ENCODE results near the gene BRAT1.
"Not testable (repeated sequence)": the region's sequence is repeated elsewhere in the genome, so short reads cannot be mapped to it uniquely, and the experiment has no call there.

Gene BRAT1

DNA sequence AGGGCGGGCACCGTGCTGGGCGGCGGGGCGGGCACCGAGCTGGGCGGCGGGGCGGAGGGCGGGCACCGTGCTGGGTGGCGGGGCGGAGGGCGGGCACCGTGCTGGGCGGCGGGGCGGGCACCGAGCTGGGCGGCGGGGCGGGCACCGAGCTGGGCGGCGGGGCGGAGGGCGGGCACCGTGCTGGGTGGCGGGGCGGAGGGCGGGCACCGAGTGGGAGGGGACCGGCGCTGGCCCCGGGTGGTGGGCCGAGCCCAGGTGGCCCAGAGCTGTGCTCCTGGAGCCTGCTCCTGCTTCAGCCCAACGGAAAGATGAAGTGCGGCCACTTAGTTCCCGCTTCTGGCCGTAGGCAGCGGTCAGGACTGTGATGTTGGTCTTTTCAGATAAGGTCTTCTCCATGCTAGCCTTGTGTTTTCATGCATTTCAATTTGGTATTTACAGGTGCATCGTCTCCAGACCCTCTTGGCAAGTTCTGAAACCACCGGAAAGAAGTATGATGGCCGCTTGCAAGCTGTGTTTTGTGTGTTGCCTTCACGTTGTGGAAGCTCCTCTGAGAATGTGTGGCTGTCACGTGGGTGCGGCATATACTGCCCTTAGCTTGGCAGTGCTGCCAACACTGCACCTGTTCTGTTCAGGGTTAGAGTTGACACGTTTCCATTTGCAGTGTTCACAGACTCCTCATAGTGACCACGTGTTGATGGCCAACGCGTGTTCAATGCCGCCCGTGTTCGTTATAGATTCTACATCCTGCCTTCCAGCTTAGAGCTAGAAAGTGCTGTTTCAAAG is 28.7 kb upstream of the BRAT1 start:
- DNase-seq: no peak

DNA sequence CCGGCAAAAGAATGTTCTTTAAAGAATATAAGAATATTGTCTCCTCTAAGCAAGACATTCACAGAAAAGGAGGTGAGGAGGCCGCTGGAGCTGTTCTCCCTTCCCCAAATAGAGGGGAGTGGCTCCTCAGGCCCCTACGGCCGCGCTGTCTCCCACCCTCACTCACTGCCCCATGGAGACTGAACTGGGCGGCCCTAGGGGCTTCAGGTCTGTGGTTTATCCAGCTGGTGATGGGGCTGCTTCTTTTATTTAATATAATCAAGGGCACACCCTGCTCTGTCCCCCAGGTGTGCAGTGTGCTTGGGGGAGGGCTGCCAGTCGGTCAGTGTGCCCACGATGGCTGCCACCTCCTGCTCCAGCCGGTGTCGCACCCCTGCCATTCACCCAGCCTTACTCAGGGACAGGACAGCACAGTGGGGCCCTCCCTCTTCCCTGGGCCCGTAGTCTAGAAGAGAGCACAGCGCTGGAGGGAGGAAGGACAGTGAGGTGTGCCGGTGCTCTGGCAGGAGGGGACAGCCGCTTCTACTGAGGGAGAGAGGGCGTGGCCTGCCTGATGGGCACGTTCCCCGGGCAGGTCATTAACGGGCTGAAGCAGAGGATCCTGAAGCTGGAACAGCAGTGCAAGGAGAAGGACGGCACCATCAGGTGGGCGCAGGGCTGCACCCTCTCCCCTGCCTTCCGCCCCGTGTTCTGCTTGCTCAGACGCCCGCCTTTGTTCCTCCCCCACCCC is 26.8 kb upstream of the BRAT1 start:
- no peak for DNase-seq

DNA sequence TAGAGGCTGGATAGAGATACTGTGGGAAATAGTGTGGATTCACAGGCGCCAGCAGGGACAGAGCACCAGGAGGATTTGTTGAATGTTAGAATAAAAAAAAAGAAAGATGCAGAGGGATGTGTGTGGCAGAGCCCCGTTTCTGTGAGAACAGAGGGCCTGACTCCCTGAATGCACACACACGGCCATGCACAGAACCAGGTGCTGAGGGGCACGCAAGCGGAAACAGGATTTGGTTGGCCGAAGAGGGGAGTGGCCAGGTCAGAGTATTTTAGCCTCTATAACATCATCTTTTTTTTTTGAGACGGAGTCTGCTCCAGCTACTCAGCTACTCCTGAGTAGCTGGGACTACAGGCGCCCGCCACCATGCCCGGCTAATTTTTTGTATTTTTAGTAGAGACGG is 25.3 kb upstream of the BRAT1 start:
- no peak for DNase-seq

DNA sequence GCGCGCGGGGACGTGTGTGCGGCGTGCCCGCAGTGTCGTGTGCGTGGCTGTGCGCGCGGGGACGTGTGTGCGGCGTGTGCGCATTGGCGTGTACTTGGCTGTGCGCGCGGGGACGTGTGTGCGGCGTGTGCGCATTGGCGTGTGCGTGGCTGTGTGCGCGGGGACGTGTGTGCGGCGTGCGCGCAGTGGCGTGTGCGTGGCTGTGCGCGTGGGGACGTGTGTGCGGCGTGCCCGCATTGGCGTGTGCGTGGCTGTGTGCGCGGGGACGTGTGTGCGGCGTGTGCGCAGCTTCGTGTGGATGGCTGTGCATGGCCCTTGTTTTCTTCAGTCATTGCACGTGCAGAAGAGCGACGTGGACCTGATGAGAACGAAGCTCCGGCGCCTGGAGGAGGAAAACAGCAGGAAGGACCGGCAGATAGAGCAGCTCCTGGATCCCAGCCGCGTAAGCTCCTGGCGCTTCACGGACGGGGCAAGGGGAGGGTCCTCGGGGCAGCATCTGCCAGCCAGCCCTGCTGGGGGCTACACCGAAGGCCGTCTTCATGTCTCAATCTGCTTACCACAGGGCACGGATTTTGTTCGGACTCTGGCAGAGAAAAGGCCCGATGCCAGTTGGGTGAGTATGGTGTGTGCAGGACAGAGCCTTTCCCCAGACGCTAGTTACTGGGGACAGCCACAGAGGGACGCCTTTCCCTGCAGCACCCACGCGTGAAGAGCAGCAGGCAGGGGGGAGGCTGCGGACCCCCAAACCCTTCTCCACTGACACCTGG is 22.8 kb upstream of the BRAT1 start:
- DNase-seq: no peak

DNA sequence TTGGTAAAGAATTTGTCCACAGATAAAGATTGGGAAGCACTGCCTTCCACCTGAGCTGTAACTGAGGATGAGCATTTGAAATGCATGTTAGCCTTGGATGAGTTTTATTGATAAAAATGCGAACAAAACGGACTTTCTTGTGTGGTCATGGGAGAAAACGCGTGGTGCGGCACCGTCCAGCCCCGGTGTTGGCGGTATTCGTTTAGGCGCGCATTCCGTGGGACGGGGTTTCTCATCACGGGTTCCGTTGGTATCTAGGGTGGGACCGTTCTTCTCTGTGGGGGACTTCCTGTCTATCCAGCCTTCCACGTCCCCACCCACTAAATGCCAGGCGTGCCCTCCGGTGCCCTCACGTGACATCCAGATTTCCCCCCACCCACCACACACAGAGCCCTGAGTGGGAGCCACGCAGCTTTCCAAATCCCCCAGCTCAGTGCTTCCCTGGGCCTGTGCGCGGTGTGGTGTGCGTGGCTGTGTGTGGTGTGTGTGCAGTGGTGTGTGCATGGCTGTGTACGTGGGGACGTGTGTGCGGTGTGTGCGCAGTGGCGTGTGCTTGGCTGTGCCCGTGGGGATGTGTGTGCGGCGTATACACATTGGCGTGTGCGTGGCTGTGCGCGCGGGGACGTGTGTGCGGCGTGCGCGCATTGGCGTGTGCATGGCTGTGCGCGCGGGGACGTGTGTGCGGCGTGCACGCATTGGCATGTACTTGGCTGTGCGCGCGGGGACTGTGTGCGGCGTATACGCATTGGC is 21.6 kb upstream of the BRAT1 start:
- no peak for DNase-seq

DNA sequence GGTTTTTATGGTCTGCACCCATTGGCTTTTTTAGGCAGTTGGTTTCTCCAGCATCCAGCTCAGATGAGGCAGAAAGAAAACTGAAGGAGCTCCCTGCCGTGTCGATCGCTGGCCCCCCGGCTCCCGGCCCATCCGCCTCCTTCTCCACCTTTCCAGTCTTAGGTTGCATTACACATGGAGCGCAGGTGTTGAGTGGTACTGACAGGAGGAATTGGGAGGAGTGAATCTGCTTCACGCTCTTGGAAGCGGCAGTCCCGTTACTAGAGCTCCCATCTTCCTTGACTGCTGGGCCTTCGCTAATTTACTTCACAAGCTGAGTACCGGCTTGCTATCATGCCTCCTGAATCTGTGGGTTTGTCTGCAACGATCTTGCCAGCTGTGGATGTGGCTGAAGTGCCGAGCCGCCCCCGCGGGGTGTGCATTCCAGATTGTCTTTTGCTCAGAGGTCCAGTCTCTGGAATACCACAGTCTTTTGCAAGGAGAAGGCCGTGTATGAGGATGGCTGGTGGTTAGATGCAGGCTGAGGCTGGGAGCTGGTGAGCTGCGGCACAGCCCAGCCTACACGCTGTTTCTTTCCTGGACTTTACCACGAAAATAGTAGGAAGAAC is 20.5 kb upstream of the BRAT1 start:
- DNase-seq: no peak

DNA sequence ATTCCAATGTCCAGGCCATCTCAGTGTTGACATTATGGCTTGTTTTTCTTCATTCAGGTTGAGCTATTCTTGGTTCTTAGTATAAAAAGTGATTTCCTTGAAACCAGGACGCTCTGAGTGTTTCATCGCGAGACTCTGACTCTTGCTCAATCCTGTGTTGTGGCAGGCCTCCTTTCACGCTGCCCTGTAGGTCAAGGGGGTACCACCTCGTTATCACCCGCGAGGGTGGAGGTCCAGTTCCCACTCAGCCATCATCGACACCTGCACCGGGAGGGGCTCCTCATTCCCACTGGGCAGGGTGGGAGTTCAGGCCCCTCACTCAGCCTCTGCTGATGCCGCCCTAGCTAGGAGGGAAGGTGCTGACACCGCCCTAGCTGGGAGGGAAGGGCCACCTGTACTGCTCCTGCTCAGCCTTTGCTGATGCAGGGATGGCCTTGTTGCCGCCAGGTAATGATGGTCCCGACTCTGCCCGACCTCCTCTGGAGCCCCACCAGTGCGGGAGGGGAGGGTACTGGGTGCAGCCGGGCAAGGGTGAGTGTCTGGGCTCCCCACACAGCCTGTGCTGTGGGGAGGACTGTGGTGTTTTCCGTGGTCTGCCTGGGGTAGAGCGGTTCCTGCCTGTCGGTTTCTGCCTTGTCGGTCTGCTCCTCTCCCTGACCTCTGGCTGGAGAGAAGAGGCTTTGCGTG is 19.9 kb upstream of the BRAT1 start:
- no peak for DNase-seq

DNA sequence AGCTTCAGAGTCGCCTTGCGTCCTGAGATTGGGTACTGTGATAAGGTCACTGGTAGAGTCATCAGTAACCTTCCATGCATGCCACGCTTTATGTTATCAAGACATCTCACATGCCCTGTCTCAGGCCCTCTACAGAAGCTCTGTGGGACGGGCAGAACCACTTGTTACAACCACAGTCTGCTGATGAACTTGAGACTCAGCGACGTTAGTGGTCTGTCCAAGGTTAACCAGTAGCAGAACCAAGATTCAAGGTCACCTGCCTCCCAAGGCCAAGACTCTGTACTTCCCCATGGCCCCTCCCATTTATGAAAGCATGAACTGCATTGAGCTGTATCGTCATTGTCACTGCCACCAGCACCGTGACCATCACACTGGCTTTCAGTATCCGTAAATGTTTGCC is 18.4 kb upstream of the BRAT1 start:
- no peak for DNase-seq

DNA sequence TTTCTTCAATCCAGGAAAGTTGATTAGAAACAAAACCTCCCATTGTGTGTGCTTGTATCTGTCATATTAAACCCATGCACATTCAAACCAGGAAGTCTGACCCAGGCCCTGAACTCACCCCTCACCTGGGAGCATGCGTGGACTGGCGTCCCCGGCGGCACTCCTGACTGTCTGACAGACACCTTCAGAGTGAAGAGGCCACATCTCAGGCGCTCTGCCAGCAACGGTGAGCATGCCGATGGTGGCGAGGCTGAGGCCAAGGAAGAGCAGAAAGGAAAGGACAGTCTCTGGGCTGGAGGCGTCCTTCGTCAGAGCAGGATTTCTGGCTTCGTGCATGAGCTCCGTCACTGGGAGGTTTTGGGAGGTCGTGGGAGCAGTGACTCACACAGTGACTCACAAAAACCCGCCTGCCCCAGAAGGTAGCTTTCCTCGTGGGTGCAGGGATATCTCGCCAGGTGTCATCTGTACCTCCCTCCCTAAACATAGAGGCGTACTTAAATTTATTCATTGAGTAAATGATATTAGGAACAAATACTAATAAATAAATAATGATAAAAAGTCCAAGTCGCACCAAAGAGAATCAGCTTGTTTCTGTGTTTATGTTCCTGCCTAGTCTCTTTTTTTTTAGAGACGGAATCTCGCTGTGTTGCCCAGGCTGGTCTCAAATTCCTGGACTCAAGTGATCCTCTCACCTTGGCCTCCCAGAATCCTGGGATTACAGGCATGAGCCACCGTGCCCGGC is 16.9 kb upstream of the BRAT1 start:
- no peak for DNase-seq

DNA sequence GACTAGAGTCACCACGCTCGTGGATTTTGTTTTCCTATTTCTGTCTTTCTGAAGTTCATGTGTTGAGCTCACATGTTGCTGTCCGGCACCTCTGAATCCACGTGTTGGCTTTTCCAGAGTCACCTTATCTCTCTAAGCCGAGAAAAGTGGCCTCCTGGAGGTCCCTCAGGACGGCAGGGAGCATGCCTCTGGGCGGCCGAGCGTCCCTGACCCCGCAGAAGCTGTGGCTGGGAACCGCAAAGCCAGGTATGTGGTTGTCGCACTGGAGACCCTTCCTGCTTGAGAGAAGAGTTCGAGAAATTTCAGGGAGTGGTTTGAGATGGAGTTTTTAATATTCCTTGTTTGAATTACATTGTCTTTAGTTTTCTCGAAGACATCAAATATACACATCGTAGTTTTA is 16.1 kb upstream of the BRAT1 start:
- no peak for DNase-seq

DNA sequence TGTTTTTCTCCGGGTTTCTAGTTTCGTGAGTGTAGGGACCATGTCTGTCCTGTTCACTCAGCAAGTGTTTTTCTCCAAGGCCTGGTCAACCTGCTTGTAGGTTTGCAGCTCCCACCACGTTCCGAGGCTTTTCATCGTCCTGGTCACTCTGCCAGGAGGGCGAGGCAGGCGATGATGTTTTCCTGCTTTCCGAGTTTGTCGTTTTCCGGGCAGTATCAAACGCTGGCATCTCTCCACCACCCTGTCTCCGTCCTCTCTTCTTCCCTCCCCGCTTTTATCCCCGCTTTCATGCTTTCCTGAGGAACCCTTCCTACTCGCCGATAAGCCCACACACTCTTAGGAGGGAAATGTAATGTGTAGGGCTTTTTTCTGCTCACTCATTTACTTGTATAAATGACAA is 14.7 kb upstream of the BRAT1 start:
- DNase-seq: no peak

DNA sequence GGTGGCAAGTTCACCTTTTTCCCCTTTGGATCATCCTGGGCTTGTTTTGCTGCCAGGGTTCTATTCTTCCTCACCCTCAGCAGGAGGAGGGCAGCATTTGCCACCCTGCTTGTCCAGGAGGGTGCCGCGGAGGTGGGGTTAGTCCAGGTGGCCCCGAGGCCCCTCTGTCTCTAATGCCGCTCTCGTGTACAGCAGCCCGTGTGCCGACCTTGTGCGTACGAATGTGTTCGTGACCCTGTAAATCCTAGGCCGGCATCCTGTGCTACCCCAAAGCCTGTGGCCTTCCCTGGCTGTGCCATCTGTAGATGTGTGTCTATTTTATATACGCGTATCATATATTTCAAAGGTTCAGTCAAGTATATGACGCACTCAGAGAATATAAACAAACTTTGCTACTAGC is 14.1 kb upstream of the BRAT1 start:
- DNase-seq: no peak

DNA sequence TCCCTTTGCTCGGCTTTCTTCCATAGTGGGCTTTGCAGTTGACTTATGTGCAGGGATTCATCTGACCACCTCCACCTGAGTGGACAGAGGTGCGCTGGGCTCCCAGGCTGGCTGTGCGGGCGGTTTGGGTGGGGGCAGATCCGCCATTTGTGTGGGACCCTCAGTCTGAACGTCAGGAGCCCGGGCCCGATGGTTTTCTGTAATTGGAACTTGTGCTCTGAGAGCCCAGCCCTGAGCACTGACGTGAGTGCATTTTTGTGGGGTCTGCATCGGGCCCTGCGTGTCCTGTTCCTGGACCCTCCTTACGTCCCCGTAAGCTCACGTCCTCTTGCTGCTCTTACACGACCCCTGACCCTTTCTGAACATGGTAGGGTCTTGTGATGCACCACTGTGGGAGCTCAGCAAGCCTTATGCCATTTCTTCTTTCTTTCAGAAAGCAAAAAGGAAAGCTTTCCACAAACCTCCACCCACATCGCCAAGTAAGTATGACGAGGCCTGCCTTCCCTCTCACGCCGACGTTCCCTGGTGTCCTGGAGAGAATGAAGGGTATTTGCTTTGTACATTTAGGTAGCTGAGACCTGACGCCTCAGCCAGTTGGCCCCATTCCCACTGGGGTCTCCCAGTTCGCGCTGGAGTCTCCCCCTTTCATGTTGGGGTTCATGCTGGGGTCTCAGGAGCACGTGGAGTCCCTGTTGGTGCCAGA is 13.3 kb upstream of the BRAT1 start:
- no peak for DNase-seq

DNA sequence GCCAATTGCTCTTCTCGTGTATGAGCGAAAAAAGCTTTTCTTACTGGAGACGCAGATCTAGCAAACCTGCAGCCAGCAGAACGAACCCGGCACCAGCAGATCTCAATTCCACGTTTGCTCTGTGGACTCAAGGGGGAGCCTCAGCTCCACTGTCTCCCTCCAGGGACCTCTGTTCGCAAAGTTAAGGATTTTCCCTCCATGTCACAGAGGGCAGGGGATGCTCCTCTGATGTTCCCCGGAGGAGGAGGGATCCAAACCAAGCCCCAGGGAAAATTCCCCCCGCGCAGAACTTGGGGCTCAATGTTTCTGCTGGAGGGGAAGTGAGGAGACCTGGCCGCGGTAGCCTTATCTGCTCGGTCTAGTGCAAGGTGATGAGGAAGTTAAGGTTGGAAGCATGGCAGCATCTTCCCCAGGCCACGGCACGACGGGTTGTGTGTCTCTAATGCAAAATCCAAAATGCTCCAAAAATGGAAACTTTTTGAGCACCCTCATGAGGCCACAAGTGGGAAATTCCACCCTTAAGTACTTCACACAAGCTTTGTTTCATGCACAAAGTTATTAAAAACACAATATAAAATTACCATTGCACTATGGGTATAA is 12.5 kb upstream of the BRAT1 start:
- peak; percentile 41 to 44 for DNase-seq

DNA sequence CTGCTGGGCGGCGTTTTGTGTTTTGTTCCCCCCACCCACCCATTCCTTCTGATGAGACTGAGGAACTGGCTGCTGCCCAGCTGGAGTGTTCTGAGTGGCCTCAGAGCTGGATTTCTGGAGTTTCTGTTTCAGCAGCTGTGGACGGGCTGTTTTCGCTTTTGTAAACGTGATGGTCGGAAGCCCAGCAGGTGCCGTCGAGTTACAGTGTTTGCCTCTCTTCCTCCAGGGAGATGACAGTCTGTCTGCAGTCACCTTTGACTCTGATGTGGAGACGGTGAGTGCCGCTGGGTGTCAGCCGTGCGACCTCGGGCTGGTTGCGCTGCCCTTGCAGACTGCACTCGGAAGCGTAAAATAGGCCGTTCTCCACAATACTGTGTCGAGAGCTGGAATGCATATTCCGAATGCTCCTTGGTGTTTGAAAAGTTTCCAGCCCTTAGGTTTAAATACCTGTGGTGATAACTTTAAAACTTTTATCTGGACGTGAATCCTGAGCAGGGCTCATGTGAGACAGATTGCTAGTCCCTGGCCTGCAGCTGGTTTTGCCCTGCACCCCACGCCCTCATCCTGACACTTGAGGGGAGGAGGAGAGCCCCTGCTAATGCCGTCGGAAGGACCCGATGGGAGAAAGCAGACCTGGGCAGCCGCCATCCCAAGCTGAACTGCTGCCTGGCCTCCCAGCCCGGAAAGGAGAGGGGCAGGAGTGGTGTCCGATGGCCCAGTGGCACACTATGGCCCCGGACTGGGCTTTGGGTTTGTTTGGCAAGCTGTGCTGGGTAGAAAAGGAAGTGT is 11.8 kb upstream of the BRAT1 start:
- DNase-seq: peak in 1 of 2 experiments; percentile 33

DNA sequence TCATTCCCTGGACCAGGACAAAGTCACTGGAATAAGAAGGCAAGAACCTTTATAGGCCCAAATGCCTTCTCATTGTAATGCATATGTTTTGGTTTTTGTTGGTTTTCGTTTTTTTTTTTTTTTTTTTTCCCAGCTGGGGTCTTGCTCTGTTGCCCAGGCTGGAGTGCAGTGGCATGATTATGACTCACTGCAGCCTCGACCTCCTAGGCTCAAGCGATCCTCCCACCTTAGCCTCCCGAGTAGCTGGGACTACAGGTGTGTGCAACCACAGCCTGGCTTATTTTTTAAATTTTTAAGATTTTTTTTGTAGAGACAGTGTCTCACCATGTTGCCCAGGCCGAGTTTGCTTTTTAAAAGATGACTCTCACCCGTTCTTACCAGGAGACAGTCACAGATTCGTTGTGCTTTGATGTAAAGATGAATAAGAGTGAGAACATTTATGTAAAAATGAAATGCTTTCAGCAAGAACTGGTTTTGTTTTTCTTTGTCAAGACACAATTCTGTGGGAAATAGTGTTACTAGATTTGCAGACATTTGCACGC is 11.1 kb upstream of the BRAT1 start:
- DNase-seq: no peak

DNA sequence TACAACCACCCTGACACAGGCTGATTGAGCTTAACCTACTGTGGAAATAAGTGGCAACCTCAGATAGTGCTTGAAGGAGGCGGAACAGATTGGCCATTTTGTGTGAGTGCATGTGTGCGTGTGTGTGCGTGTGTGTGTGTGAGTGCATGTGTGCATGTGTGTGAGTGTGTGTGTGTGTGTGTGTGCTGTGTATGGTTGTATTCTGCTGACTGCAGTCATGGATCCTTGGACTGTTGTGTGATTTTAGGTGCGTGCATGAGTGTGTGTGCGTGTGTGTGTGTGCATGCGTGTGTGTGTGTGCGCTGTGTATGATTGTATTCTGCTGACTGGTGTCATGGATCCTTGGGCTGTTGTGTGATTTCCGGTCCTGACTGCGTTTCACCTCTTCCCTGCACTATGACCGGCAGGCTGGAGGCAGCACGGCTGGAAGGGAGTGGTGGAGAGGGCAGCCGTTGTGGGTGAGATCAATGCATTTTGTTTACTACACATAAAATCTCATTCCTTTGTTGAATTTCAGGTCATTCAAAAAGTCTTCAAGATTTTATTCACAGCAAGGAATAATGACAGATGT is 9.7 kb upstream of the BRAT1 start:
- no peak for DNase-seq

DNA sequence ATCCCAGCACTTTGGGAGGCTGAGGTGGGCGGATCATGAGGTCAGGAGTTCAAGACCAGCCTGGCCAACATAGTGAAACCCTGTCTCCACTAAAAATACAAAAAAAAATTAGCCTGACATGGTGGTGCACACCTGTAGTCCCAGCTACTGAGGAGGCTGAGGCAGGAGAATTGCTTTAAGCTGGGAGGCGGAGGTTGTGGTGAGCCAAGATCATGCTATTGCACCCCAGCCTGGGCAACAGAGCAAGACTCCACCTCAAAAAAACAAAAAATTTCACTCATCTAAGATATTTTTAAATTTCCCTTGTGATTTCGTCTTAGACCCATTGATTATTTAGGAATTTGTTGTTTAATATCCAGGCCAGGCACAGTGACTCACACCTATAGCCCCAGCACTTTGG is 8.6 kb upstream of the BRAT1 start:
- DNase-seq: not testable (repeated sequence)

Data from SHP77 (cell line).